GM12878 (cell line): ENCODE measurements around the gene ACACB. TPM values are rescaled to one million over a fixed set of nuclear protein-coding genes. Genes with fewer than 3 reads are reported as not detected.

Source experiments
- ATAC-seq: fragments of 200-7000 bp; cut with Tn5 transposase; 3 replicates; pipeline ENCODE4 v1.9.1; 2020; ENCODE audit warnings: mild to moderate bottlenecking, moderate library complexity
- BruUV-seq: library from RNA; stranded (reverse); fragments of 400-500 nt; replicated peaks from 2 replicates; lab custom pipeline; 2021; lab: Mats Ljungman, UMichigan
- CTCF ChIA-PET: fragments of 300-600 bp; sonication (Branson Sonifier 250); formaldehyde crosslinking; extraction: SDS; loops from one replicate; lab custom pipeline; 2021; ENCODE audit warnings: inconsistent platforms; lab: Yijun Ruan, JAX
- POLR2A ChIA-PET: fragments of 350-600 bp; formaldehyde crosslinking; extraction: SDS; loops from one replicate; lab custom pipeline; 2021; ENCODE audit warnings: inconsistent platforms; lab: Charles Lee
- RAD21 ChIA-PET: fragments of 300-600 bp; sonication (Branson Sonifier 250); formaldehyde crosslinking; loops from one replicate; lab custom pipeline; 2023; ENCODE audit warnings: antibody characterized with exemption; ENCODE audit not compliant: unreplicated experiment; lab: Charles Lee
- SMC1A ChIA-PET: fragments of 300-600 bp; sonication (Branson Sonifier 250); formaldehyde crosslinking; loops from one replicate; lab custom pipeline; 2023; ENCODE audit not compliant: unreplicated experiment, uncharacterized antibody; lab: Charles Lee
- DNase-seq: peaks from one replicate; pipeline ENCODE4 v3.0.0-alpha.2; 2011; ENCODE audit warnings: low read depth, low spot score
- FAIRE-seq: peaks from 3 replicates; lab custom pipeline; 2011; peaks lifted over from hg19 to GRCh38; lab: Jason Lieb, UNC
- H2AFZ ChIP-seq: 2 replicates; pipeline ENCODE4 v1.6.0; 2011; ENCODE audit warnings: low read depth, low read length, control low read depth; ENCODE audit not compliant: control insufficient read depth
- H3K27ac ChIP-seq: 2 replicates; pipeline ENCODE4 v1.5.1; 2011; ENCODE audit warnings: control low read depth; ENCODE audit not compliant: control insufficient read depth, insufficient read depth
- H3K27me3 ChIP-seq, 2 experiments: replicated peaks in 1 of 2; 2 replicates each; pipeline versions ENCODE4 v1.6.0 to v1.6.1; 2011; ENCODE audit warnings: low read length in 1 of 2; ENCODE audit not compliant: control insufficient read depth in 2 of 2, insufficient read depth in 2 of 2
- H3K36me3 ChIP-seq, 2 experiments: 2 replicates each; pipeline ENCODE4 v1.5.1; 2011; ENCODE audit warnings: low read length in 1 of 2; ENCODE audit not compliant: control insufficient read depth in 2 of 2, insufficient read depth in 2 of 2
- H3K4me1 ChIP-seq: 2 replicates; pipeline ENCODE4 v1.6.1; 2011; ENCODE audit warnings: mild to moderate bottlenecking, low read length, moderate library complexity, mixed read lengths; ENCODE audit not compliant: control insufficient read depth, insufficient read depth
- H3K4me2 ChIP-seq: 2 replicates; pipeline ENCODE4 v1.6.0; 2011; ENCODE audit warnings: control low read depth; ENCODE audit not compliant: control insufficient read depth, insufficient read depth
- H3K4me3 ChIP-seq: fragments of 200-600 bp; sonication (generic); 2 replicates; pipeline ENCODE4 v1.5.1; 2016
- H3K79me2 ChIP-seq: 2 replicates; pipeline ENCODE4 v1.6.0; 2011; ENCODE audit warnings: low read length; ENCODE audit not compliant: control insufficient read depth, insufficient read depth
- H3K9ac ChIP-seq: 2 replicates; pipeline ENCODE4 v1.8.0; 2011; ENCODE audit warnings: low read length, control low read depth, mixed read lengths; ENCODE audit not compliant: control insufficient read depth, insufficient read depth
- H3K9me3 ChIP-seq: replicated peaks from 3 replicates; pipeline ENCODE4 v1.5.1; 2011; ENCODE audit warnings: mild to moderate bottlenecking, low read length; ENCODE audit not compliant: control insufficient read depth, insufficient read depth
- H4K20me1 ChIP-seq: 2 replicates; pipeline ENCODE4 v1.6.0; 2011; ENCODE audit not compliant: control insufficient read depth, insufficient read depth
- REST ChIP-seq: IDR thresholded peaks from 2 replicates; pipeline ENCODE4 v1.6.1; 2012; ENCODE audit warnings: mild to moderate bottlenecking, low read depth, low read length
- RFX5 ChIP-seq: IDR thresholded peaks from 2 replicates; pipeline ENCODE4 v1.6.1; 2011; ENCODE audit warnings: low read depth, low read length, improper control_type of control experiment
- WGBS: methylation state at CpG from one replicate; pipeline ENCODE4 v1.1.6; 2016; ENCODE audit warnings: low lambda C conversion rate; ENCODE audit not compliant: insufficient replicate concordance, insufficient coverage; ENCODE audit errors: missing lambda C conversion rate; 5-methylcytosine and 5-hydroxymethylcytosine counted together
- in situ Hi-C: fragments of 300-500 bp; cut with MboI; formaldehyde crosslinking; loops from 9 replicates; pipeline ENCODE4 v1.14.3; 2018; ENCODE audit warnings: mixed read lengths
- intact Hi-C: fragments of 100-400 bp; cut with micrococcal nuclease; formaldehyde crosslinking; loops from one replicate; pipeline ENCODE4 v1.14.2; 2022; ENCODE audit not compliant: unreplicated experiment
- polyA plus RNA-seq, 11 experiments: library from polyadenylated mRNA; depleted of rRNA in 4 of 11; unstranded in 6 of 11; stranded (reverse) in 5 of 11; fragments of >200 nt; fragmentation: Nextera tagmentation in 4 of 11; fragmentation: Illumina TruSeq in 1 of 11; extraction: Ambion mirVana in 4 of 11; extraction: Trizol in 1 of 11; gene quantifications; 1 replicate in 1 of 11; 2 replicates in 10 of 11; pipeline versions ENCODE4 v1.2.1 to v1.2.3, GENCODE V29; 2011 to 2016; ENCODE audit warnings: inconsistent platforms in 2 of 11, missing spikeins in 2 of 11, low read depth in 1 of 11
- total RNA-seq, 4 experiments: library from RNA; depleted of rRNA in 3 of 4; stranded (reverse); fragments of >200 nt in 3 of 4; fragmentation: Illumina TruSeq in 1 of 4; extraction: Trizol in 1 of 4; gene quantifications; 2 replicates each; pipeline versions ENCODE4 v1.2.1 to v1.2.3, GENCODE V29; 2013 to 2021

Gene ACACB
- total and polyA plus RNA-seq, 10 of the 15 experiments (the other 5 are each of a cell fraction or from before 2014, with no cell fraction given) = 0.05 to 1.9 (median 0.38) TPM; not detected in 2

GRCh38 chr12:109258607-109259544 lies 142.5 kb downstream of the ACACB start:
- ChIA-PET SMC1A (interaction anchor here (0.7 kb wide), 1 partner anchor 109 kb away, joined by 3 read pairs; no protein-coding TSS in a partner anchor), RAD21 (no interaction called here), POLR2A (no interaction called here), CTCF (interaction anchor here (0.5 kb wide), 1 partner anchor 162 kb away, joined by 3 read pairs; no protein-coding TSS in a partner anchor)
- H3K27ac ChIP-seq = no peak overlapping the region
- intact Hi-C loops (no loop called here), in situ Hi-C loops (no loop called here)
- BruUV-seq = no TSS peak
- H2AFZ ChIP-seq = no peak overlapping the region
- DNase-seq (no peak), FAIRE-seq (no peak), ATAC-seq (no peak)
- no peak overlapping the region for H3K4me3 ChIP-seq
- H3K36me3 ChIP-seq = no peaks in the 10 kb centered on the region
- H3K9me3 ChIP-seq = peaks cover 2% of the 10 kb centered on the region; the same call in 1 of the 3 replicates
- no peaks in the 10 kb centered on the region for H4K20me1 ChIP-seq
- TF ChIP-seq RFX5 (no peak), REST (peak; percentile 68; the same call in 1 of the 2 replicates)
- no peaks in the 10 kb centered on the region for H3K4me1 ChIP-seq
- no peaks in the 10 kb centered on the region for H3K27me3 ChIP-seq
- H3K79me2 ChIP-seq = no peaks in the 10 kb centered on the region
- WGBS = 38% methylated on average over 16 of the region's 16 CpGs
- H3K4me2 ChIP-seq = no peak overlapping the region
- no peak overlapping the region for H3K9ac ChIP-seq
